GM13976 (cell line): ENCODE data around the gene NUP85.
A peak's percentile ranks its signal among the peaks of the same experiment; 100 is the strongest.

ENCODE experiments used
- DNase-seq: peaks from one replicate; pipeline ENCODE4 v3.0.0; 2012; ENCODE audit warnings: low spot score
- CTCF ChIP-seq: IDR thresholded peaks from 2 replicates; pipeline ENCODE4 v1.5.1; 2012; ENCODE audit warnings: borderline replicate concordance, mild to moderate bottlenecking; ENCODE audit not compliant: insufficient read depth; ENCODE audit errors: extremely low read depth, missing control alignments, control extremely low read depth
- in situ Hi-C: fragments of 300-500 bp; cut with MboI; formaldehyde crosslinking; loops from one replicate; pipeline ENCODE4 v1.12.0; 2022; ENCODE audit warnings: low sequenced_read_pairs, mixed read lengths, inconsistent platforms; ENCODE audit not compliant: unreplicated experiment

NUP85 gene

GRCh38 chr17:75232786-75233185 is 27.3 kb downstream of the NUP85 start:
- DNase-seq = no peak
- no peak for TF ChIP-seq CTCF
- in situ Hi-C loops = no loop called here

- in situ Hi-C loops = no loop called here
- TF ChIP-seq CTCF = no peak
- DNase-seq = no peak
Observed at GRCh38 chr17:75237100-75238014, 31.9 kb downstream of the NUP85 start.

GRCh38 chr17:75238020-75238580 is 32.6 kb downstream of the NUP85 start:
- no peak for TF ChIP-seq CTCF
- in situ Hi-C loops = no loop called here
- DNase-seq = no peak

- DNase-seq = peak; percentile 84
Observed at GRCh38 chr17:75238684-75239191, 33.3 kb downstream of the NUP85 start.

GRCh38 chr17:75239214-75239613 is 33.7 kb downstream of the NUP85 start:
- DNase-seq = no peak
- TF ChIP-seq CTCF = no peak

More at GRCh38 chr17:75238684-75239191, 33.3 kb downstream of the NUP85 start:
- TF ChIP-seq CTCF = peak; percentile 66
- in situ Hi-C loops = no loop called here

GRCh38 chr17:75239778-75240393 is 34.4 kb downstream of the NUP85 start:
- in situ Hi-C loops = no loop called here
- no peak for TF ChIP-seq CTCF
- no peak for DNase-seq

More at GRCh38 chr17:75239214-75239613, 33.7 kb downstream of the NUP85 start:
- in situ Hi-C loops = no loop called here
